ENCODE data around the gene HOXA9. TPM values are rescaled to one million over a fixed set of nuclear protein-coding genes. Genes with fewer than 3 reads are reported as not detected.

The HOXA9 gene
- total RNA-seq, 1 experiment from 2014 or later: 6.9 TPM

- intact Hi-C loops (cut with micrococcal nuclease): no loop called here
- Mint-ChIP-seq H3K27ac (ENCODE audit: low read depth, unreplicated experiment) (no peak overlapping the region), H3K9me3 (ENCODE audit: unreplicated experiment) (no peaks in the 10 kb centered on the region), H3K4me1 (ENCODE audit: insufficient read depth, unreplicated experiment) (peaks cover 12% of the 10 kb centered on the region), H3K4me3 (ENCODE audit: unreplicated experiment) (peak overlapping the region; percentile 66), H3K36me3 (ENCODE audit: insufficient read depth, unreplicated experiment) (peaks cover 7% of the 10 kb centered on the region), H3K27me3 (ENCODE audit: insufficient read depth, unreplicated experiment) (no peaks in the 10 kb centered on the region)
- no peak for DNase-seq (ENCODE audit: unreplicated experiment)
- ChIA-PET POLR2A (interaction anchor here (0.6 to 1.0 kb wide), 2 partner anchors 13 to 1291 kb away, joined by 4 read pairs; partner anchors contain the start of gene HOXA5), CTCF (interaction anchor here (1.8 kb wide), 1 partner anchor 12 kb away, joined by 4 read pairs; no protein-coding TSS in a partner anchor)
- TF ChIP-seq, protein P1, sequence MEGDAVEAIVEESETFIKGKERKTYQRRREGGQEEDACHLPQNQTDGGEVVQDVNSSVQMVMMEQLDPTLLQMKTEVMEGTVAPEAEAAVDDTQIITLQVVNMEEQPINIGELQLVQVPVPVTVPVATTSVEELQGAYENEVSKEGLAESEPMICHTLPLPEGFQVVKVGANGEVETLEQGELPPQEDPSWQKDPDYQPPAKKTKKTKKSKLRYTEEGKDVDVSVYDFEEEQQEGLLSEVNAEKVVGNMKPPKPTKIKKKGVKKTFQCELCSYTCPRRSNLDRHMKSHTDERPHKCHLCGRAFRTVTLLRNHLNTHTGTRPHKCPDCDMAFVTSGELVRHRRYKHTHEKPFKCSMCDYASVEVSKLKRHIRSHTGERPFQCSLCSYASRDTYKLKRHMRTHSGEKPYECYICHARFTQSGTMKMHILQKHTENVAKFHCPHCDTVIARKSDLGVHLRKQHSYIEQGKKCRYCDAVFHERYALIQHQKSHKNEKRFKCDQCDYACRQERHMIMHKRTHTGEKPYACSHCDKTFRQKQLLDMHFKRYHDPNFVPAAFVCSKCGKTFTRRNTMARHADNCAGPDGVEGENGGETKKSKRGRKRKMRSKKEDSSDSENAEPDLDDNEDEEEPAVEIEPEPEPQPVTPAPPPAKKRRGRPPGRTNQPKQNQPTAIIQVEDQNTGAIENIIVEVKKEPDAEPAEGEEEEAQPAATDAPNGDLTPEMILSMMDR (IDR thresholded peaks at IDR 0.05; ENCODE audit: unreplicated experiment): no peak
- BruUV-seq (replicated peaks): no TSS peak
These were observed 9.4 kb downstream of the HOXA9 start for GRCh38 chr7:27155816-27156507.

GRCh38 chr7:27154901-27155815 lies 10.2 kb downstream of the HOXA9 start:
- no peaks in the 10 kb centered on the region for H3K27me3 Mint-ChIP-seq (ENCODE audit: insufficient read depth, unreplicated experiment)
- ChIA-PET CTCF (interaction anchor here (1.2 to 1.8 kb wide), 3 partner anchors 11 to 472 kb away, joined by 3 to 4 read pairs (median 3); no protein-coding TSS in a partner anchor), POLR2A (no interaction called here)
- H3K4me1 Mint-ChIP-seq (ENCODE audit: insufficient read depth, unreplicated experiment): peaks cover 18% of the 10 kb centered on the region
- peaks cover 7% of the 10 kb centered on the region for H3K36me3 Mint-ChIP-seq (ENCODE audit: insufficient read depth, unreplicated experiment)
- no TSS peak for BruUV-seq (replicated peaks)
- no peak for DNase-seq (ENCODE audit: unreplicated experiment)
- H3K9me3 Mint-ChIP-seq (ENCODE audit: unreplicated experiment): no peaks in the 10 kb centered on the region
- TF ChIP-seq, protein P1 (IDR thresholded peaks at IDR 0.05; ENCODE audit: unreplicated experiment): no peak
- peak overlapping the region; percentile 66 for H3K4me3 Mint-ChIP-seq (ENCODE audit: unreplicated experiment)
- no peak overlapping the region for H3K27ac Mint-ChIP-seq (ENCODE audit: low read depth, unreplicated experiment)
- intact Hi-C loops (cut with micrococcal nuclease): no loop called here

DNA sequence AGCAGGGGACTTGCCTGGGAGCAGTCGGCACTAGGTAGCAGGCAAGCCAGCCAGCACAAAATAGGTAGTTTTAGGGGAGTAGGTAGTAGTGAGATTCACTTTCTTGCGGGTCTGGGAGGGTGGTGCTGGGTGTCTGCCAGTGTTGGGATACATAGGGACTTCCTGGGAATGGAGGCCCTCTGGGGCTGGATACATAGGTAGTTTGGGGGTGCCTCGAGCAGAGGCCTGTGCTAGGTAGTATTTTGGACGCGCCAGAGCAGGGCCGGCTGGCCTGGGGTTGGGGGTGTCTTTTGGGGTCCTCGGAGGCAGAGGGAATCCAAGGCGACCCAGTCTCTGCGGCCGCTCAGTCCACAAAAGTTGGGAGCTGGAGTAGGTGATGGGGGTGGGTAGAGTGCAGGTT lies 11.0 kb downstream of the HOXA9 start:
- H3K4me1 Mint-ChIP-seq (ENCODE audit: insufficient read depth, unreplicated experiment): peaks cover 12% of the 10 kb centered on the region
- ChIA-PET POLR2A (interaction anchor here (0.6 kb wide), 1 partner anchor 954 kb away, joined by 3 read pairs; no protein-coding TSS in a partner anchor), CTCF (interaction anchor here (0.5 to 1.4 kb wide), 3 partner anchors 14 to 472 kb away, joined by 3 read pairs; no protein-coding TSS in a partner anchor)
- TF ChIP-seq, protein P1 (IDR thresholded peaks at IDR 0.05; ENCODE audit: unreplicated experiment): no peak
- BruUV-seq (replicated peaks): no TSS peak
- no peaks in the 10 kb centered on the region for H3K27me3 Mint-ChIP-seq (ENCODE audit: insufficient read depth, unreplicated experiment)
- no peaks in the 10 kb centered on the region for H3K36me3 Mint-ChIP-seq (ENCODE audit: insufficient read depth, unreplicated experiment)
- no peak overlapping the region for H3K4me3 Mint-ChIP-seq (ENCODE audit: unreplicated experiment)
- H3K9me3 Mint-ChIP-seq (ENCODE audit: unreplicated experiment): no peaks in the 10 kb centered on the region
- H3K27ac Mint-ChIP-seq (ENCODE audit: low read depth, unreplicated experiment): no peak overlapping the region
- intact Hi-C loops (cut with micrococcal nuclease): no loop called here
- DNase-seq (ENCODE audit: unreplicated experiment): no peak

- no peak for DNase-seq (ENCODE audit: unreplicated experiment)
- BruUV-seq (replicated peaks): no TSS peak
- CTCF ChIA-PET: interaction anchor here (0.8 to 1.4 kb wide), 3 partner anchors 10 to 471 kb away, joined by 3 read pairs; no protein-coding TSS in a partner anchor
These were observed 11.8 kb downstream of the HOXA9 start for GRCh38 chr7:27153526-27153925.

More at GRCh38 chr7:27153526-27153925, 11.8 kb downstream of the HOXA9 start:
- Mint-ChIP-seq H3K27ac (ENCODE audit: low read depth, unreplicated experiment) (no peak overlapping the region), H3K36me3 (ENCODE audit: insufficient read depth, unreplicated experiment) (no peaks in the 10 kb centered on the region), H3K27me3 (ENCODE audit: insufficient read depth, unreplicated experiment) (no peaks in the 10 kb centered on the region), H3K9me3 (ENCODE audit: unreplicated experiment) (no peaks in the 10 kb centered on the region), H3K4me1 (ENCODE audit: insufficient read depth, unreplicated experiment) (peaks cover 12% of the 10 kb centered on the region), H3K4me3 (ENCODE audit: unreplicated experiment) (no peak overlapping the region)
- TF ChIP-seq, protein P1 (IDR thresholded peaks at IDR 0.05; ENCODE audit: unreplicated experiment): no peak
- intact Hi-C loops (cut with micrococcal nuclease): no loop called here
- POLR2A ChIA-PET: interaction anchor here (0.9 kb wide), 1 partner anchor 478 kb away, joined by 3 read pairs; no protein-coding TSS in a partner anchor
